Central memory CD4-positive, alpha-beta T cell (primary cell): ENCODE data around the gene ELP1.

Source experiments
- DNase-seq: peaks from one replicate; pipeline ENCODE4 v3.0.0; 2022

The ELP1 gene

DNA sequence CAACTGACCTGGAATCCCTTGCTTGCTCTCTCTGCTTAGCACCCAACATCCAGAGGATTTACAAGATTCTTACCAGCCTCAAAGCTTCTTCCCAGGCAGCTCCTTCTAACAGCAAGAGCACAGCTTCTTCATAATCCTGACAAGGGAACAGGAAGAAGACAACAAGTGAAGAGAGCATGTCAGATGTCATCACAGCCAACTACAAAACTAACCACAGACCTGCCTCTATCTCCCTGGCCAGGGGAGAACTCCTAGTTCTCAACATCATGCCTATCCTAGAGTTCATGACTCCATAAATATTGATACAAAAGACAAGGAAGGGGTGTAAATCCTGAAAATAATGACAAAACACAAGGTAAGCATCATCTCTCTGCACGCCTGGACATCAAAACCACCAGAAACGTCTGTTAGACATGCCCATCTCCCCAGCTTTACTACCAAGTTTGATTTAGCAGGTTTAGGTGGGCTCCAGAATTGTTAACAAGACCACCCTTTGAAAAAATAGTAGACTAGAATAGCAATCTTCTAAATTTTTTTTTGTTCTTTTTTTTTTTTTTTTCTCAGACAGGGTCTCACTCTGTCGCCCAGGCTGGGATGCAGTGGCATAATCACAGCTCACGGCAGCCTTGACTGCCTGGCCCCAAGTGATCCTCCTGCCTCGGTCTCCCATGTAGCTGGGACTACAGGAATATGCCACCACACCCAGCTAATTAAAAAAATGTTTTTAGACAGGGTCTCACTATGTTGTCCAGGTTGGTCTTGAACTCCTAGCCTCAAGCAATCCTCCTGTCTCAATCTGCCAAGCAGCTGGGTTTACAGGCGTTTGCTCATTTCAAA is 51.7 kb downstream of the ELP1 start:
- DNase-seq, result no peak

DNA sequence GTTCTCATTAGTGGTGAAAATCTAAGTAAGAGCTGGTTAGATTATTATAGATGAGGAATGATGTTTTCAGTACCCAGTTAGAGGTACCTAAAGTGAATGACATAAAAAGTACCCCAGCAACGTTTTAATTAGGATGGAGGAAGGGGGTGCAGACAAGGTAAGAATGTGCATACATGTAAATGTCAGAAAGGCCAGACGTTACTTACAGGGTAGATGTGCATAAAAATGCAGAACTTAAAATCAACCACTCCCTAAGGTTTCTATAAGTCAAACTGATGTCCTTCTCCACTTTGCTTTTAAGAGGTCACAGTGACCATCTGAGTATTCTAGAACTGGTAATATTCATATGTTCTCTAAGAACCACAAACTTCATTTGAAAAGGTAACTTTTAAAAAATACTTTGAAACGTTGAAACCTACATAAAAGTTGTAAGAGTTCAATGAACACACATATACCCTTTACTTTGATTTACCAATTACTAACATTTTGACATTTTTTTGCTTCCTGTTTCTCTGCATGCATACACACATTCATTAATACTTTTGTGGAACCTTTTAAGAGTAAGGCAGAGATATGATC is 53.1 kb downstream of the ELP1 start:
- DNase-seq, result no peak

DNA sequence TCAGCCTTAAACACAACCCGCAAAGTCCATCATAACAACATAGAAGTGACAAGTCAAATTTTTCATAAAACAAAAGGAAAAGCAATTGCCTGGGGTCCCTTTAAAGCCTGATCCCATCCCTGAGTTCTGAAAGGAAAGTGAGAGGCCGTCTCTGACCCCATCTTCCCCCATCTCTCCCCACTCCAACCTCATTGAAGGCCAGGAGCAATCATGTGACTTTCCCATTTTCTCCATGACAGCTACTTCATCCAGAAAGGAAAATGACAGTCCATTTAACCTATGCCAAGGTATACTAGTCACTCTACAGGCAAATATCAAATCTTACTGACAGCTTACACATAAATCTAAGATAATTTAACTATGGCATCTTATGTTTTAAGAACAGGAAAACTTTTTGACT is 56.4 kb downstream of the ELP1 start:
- DNase-seq, result no peak

DNA sequence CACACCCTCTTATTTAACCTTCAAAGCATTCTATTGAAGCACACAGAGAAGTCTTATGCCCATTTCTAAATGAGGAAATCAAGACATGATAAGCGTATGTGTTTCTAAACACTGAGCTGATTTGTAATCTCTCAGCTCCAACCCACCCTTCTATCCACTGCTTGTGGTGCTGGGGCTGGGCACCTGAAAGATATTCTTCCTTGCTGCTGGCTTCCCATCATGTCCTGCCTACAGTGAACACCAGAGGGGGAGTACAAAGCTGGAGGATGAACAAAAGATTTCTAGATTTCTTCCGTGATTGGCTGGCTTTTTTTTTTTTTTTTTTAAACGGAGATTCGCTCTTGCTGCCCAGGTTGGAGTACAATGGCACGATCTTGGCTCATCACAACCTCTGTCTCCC is 57.5 kb downstream of the ELP1 start:
- DNase-seq, result no peak

DNA sequence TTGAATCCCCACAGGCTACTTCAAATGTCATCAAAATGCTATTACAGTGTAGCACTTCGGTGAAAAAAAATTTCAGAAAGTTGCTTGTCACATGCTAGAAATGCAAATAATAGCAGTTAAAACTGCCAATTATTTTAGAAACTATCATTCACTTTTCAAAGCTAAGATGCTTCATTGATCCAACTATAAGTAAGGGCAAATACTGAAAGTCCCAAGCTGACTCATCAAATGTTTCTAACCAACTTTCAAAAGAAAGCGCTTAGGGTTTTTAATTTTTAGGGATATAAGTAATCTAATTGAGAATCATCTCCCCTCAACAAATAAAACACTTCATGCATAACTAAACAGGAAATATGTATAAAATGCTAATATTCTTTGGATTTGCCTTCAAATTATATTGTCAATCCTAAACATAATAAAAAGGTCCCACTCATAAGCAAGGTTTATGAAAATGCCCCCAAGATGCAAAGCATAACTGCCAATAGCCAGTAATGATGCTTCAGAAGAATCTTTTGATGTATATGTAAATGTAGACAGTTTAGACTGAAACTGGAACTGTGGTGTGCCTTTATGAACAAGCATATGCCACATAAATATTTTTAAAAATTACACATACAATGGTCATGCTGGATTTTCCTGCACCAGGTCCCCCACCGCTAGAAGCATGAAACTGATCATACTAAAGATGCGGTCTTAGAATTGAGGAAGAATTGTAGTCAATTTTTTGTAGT is 59.7 kb downstream of the ELP1 start:
- no peak for DNase-seq

DNA sequence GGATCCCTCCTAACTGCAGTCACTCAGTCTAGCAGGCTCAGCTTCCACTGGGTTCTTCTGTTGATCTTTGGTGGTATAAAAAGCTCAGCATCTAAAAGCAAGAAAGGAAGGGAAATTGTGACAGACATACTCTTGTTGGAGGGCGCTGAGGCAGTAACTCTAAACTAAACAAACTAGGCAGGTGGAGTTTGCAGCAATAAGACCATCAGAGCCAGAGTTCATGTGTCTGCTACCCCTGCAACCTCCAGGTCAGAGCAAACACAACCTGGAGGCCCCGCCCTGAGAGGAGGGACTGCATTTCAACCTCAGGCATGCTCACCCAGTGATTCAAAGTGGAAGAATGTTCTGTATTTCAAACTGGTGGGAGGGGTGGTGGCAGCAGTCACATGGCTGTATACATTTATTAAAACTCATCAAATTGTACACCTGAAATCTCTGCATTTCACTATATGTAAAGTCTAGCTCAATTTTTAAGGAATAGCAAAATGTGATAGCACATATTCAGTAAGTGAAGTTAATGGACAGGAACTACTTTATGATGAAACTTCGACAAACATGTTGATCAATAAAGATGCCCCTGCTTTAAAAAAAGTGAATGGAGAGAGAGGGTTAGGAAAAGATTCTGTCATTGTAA is 64.7 kb downstream of the ELP1 start:
- DNase-seq, result no peak

DNA sequence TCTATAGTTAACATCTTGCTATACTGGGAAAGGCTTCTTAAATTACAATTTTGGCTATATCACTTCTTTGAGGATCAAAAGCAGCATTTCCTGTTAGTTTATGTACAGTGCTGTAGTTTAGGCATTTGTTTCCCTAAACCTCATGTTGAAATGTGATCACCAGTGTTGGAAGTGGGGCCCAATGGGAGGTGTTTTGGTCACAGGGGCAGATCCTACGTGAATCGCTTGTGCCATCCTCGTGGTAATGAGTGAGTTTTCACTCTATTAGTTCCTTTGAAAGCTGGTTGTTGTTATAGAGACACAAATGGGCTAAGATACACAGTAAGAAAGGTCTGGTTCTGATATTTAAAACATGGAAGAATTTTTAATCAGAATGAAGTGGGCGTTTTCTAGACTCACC is 66.1 kb downstream of the ELP1 start:
- no peak for DNase-seq

DNA sequence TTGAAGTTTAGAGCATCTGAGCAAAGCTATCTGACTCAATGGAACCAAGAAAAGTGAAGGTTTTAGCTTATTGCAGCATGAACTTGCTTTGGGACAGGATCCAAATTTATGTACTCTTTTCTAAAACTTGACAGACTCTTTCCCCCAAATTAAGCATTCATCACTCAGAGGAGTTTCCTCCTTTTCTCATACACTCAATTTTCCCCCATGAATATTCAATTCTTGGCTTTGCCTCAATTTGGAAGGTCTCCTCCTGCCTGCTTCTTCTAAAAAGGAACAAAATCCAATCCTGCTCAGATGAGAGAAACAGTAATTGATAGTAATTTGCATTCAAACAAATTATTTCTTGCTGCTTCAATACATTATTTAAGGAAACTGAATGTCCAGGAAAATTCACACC is 66.8 kb downstream of the ELP1 start:
- DNase-seq, result no peak

DNA sequence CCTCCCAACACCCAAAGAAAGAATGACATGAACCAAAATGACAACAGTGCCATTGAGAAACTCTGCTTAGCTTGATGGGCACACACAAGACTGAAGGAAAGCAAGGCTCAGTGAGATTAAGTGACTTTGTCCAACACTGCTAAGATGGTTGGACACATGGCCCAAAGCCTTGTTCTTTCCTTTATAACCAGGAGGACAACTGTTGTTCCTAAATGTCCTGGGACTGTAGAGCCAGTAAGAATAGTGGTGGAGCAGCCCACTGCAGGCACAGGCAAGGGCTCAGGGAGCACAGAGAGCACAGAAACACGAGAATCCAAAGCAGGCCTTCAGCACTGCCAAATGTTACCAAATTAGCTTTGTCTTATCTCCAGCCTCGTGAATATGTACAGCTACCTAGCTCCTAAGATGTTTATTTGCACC is 67.9 kb downstream of the ELP1 start:
- DNase-seq, result no peak

DNA sequence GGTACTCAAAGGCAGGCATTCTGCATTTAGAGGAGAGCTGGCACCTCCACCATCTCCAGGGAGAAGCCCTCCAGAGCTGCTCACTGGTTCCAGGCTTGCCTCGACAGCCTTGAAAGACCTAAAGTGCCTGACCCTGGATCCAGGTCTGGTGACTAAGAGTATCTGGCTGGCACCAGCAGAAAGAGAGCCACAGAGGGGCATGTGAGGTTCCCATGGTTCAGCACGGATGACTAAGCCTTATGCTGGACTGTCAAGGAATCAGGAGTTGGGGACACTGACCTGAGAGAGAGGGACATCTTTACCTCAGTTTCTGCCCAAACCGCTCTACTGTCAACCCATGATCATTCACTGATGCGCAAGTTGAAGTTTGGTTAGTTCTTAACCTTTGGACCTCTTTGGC is 68.9 kb downstream of the ELP1 start:
- DNase-seq, result no peak

DNA sequence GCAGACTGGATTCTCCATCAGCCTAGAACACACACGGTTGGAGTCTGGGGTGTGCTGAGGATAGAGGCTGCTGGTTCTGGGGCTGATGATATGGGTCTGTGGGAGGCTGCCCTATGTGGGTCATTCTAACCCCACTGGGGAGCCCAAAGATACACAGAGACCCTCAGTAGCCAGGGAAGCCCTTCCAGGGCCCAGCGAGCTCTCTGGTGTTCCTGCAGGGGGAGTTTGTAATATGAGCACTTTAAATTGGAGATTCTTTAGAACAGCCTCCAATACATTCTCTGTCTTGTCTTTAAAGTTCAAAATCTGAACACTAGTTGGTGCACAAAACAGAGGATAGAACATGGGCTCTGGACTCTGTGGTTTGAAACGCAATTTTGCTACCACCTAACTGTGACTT is 69.5 kb downstream of the ELP1 start:
- no peak for DNase-seq

DNA sequence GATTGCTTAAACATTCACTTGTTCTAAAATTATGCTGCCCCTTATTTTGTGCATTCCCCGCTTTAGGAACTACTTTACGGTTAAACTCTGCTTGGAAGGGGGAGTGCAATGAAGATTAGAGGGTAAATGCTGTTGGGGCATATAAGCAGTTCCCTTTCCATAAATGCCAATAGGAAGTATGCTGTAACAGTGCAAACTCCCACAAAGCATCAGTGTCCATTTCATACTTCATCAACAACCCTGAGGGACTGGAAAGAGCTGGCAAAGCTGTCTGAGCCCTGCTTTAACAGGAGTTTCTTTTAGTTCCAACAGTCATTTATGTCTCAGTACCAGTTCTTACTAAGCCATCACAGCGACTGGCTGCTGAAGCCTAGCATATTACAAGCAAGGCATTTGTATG is 70.0 kb downstream of the ELP1 start:
- DNase-seq, result no peak

DNA sequence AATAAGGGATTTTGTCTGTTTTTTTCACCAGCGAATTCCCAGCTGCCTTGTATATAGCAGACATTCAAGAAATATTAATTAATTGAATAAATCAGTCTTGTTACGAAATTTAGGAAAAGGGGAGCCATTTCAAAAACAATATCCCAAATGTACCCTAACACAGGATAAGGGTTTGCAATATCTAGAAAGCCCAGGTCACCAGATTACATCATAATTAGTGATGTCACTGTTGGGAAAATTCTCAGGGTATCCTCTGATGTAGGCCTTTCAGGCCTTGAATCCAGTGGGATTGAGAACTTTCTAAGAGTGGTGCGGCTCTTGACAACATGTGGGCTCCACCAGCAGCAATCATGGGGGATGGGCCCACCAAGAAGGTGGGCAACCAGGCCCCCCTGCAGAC is 71.9 kb downstream of the ELP1 start, which contains the start of gene ACTL7A:
Gene ACTL7A, plus strand, starts transcription at position 270 of the 400 bp plus-strand sequence. Its CDS starts 57 bp downstream, at position 327.
- no peak for DNase-seq

DNA sequence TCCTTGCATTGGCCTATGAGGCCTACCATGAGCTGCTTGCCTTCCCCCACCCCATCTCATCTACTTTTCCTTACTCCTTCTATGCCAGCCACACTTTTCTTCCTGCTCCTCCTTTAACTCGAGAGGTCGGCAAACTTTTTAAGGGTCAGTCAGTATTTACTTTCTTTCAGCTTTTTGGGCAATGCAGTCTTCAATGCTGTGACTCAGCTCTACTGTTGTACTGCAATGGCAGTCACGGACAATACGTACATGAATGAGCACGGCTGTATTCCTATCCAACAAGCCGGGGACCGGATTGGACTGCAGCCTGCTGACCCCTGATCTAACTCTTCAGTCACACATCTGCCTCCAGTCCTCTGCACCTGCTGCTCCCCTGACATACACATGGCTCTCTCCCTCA is 72.5 kb downstream of the ELP1 start:
- no peak for DNase-seq

DNA sequence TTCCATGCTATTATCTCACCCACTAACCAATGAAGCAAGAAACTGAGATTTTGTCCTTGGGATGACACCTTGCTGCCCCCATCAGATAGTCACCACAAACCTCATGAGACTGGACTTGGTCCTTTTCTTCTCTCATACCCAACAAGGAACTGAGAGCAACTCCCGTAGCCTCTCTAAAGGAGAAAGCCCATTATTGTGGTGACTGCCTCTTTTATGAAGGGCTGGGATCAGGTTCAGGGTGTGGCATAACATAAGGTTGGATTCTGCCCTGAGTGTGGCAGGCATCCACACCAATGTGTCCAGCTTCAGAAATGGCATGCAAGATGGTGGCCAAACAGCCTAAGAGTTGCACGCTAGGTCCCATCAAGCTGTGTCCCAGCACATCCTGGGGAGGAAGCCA is 73.2 kb downstream of the ELP1 start:
- DNase-seq, result no peak

DNA sequence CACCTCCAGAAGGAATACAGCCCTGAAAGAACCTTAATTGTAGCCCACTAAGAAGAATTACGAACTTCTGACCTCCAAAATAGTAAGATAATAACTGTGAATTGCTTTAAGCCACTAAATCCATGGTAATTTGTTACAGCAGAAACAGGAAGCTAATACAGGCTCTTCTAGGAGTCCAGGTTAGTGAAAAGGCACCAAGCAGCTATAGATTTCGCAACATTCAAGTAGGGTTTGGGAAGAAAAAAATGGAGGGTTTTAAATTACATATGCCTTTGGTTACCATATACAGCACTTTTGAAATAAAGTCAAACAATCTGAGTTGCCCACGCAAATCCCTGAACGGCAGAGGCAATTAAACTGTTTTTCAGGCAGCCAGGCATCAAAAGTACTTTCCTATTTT is 73.6 kb downstream of the ELP1 start:
- DNase-seq, result no peak

DNA sequence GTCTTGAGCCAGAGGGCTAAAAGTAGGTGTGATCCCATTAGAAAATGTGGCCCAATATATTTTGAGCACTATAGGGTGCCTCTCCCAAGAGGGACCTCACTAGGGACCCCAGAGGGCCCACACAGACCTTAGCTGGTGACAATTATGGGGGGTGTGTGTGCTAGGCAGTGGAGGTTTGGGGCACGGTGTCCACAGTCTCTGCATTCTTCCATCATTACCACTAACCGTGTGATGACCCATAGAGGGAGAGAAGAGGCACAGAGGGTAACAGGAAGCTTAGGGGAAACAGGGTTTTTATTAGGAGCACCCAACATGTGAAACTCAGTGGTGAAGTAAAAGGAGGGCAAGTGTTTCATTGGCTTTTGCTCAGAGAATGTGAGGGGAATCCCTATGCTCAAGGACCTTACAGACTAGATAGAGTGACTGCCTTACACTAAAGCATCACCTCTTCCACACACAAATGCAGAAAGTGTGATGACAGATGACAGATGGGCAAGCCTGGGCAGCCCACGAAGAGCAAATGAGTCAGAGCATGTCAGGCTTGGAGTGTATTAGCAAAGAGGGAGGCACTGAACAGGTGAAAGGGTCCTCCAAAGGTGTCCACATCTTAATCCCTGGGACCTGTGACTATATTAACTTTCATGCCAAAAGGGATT is 74.3 kb downstream of the ELP1 start:
- DNase-seq, result no peak

DNA sequence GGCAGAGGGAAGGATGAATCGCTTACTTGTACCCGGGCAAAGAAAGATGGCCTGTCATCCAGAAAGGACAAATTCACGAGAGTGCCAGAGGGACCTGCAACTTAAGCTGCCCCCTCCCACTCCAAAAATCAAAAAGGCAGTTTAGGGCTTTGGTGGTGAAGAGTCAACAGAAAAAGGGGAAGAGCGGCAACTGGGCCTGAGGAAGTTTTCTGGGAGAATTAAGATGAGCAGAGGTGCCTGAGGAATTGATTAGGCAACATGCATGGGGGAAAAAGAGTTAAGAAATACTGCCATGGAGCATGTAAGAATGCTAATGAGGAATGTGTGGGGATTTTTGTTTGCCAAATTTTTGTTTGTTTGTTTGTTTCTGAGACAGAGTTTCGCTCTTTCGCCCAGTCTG is 76.4 kb downstream of the ELP1 start:
- DNase-seq, result no peak

DNA sequence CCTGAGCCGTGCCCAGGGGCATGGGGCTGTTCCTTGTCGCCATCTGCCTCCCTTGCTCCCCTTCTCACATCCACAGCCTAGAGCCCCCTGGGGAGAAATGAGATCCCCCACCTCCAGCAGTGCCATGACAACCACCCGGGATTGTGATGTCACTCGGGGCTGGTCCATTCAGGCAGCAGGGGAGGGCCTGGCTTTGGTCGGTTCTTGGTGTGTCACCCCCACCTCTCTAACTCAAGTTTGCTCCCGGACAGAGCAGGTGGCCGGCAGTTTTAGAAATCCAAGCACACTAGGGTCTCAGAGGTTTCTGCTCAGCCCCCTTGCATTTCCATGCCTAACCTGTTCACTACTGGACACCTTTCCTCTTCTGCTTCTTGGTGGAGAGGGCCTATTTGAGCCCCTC is 78.0 kb downstream of the ELP1 start, which contains the start of gene ACTL7B:
Gene ACTL7B, minus strand, starts transcription at position 99 of the 400 bp plus-strand sequence. Its CDS starts 56 bp downstream, at position 43.
- no peak for DNase-seq

DNA sequence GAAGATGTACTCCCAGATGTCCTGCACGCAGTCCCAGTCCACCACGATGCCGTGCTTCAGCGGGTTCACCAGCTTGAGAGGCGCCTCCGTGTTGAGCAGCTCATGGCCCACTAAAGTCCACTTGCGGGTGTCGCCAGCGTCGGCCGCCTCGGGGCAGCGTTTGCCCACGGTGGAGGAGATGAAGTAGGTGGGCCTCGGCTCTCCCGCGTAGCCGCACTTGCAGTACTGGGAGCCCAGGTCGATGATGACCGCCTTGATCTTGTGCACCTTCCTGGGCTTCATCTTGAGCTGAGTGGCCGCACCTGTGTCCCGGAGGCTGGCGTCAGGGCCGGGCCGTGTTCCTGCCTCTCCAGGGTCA is 78.4 kb downstream of the ELP1 start:
- no peak for DNase-seq

DNA sequence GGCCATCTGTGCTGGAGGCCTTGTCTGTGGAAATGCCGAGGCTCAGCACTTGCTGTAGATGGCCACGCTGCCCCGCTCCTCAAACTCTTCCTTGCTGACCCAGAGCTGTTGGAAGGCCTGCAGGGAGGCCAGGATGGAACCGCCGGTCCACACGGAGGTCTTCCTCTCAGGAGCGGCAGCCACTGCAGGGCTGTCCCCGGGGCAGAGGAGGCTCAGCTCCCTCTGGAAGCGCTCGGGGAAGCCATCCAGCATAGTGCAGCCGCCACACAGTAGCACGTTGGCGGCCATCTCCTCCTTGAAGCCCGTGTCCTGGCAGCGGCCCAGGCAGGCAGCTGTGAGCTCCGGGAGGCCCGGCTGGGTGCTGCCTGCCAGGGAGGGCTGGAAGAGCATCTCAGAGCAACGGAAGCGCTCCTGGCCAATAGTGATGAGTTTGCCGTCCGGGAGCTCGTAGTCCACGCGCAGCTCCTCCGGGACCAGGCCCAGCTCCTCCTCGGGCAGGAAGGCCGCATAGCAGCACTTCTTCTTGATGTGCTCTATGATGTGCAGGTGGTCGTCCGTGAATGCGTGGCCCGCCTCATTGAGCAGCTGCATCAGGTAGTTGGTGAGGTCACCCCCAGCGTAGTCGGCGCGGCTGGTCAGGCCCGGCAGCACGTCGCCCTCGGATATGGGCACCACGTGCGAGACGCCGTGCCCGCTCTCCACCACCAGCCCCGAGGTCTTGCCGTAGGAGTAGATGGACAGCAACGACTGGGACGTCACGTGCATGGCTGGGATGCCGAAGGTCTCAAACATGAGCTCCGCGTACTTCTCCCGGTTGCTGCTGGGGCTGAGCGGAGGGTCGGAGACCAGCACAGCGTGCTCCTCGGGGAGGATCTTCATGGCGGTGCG is 79.0 kb downstream of the ELP1 start:
- no peak for DNase-seq

DNA sequence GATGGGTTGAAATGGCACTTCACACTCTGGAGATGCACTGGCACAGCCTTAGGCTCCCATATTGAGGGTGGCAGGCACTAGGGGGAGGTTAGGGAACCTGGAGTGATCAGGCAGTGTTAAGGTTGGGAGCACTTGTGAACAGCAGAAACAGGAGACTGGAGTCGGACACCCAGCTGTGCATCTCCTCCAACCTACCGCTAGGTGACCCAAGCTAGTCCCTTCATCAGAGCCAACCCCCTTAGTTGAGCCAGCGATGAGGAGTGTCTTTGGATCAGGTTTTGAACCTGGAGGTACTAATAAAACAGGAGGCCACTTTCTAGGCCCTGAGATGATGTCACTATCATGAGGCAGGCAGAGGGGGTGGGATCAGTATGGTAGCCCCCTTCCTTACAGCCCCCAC is 79.8 kb downstream of the ELP1 start:
- no peak for DNase-seq
